ENCODE measurements around the gene ASAP2. TPM values are rescaled to one million over a fixed set of nuclear protein-coding genes. Genes with fewer than 3 reads are reported as not detected.

Gene ASAP2
- polyA plus RNA-seq, 3 donors, result 0.08 to 1.1 (median 0.20) TPM

GRCh38 chr2:9280224-9280623, 73.6 kb downstream of the ASAP2 start:
- no peak for TF ChIP-seq CTCF (IDR thresholded peaks at IDR 0.05)
- Mint-ChIP-seq H3K4me3 (no peak overlapping the region), H3K4me1 (peaks cover 7% of the 10 kb centered on the region), H3K36me3 (no peaks in the 10 kb centered on the region), H3K27ac (no peak overlapping the region), H3K27me3 (ENCODE audit: low read depth in 3 of 3) (peaks cover 0 to 4% (median 4%) of the 10 kb centered on the region in 3 donors), H3K9me3 (no peaks in the 10 kb centered on the region)
- Histone ChIP-seq H4K20me1 (ENCODE audit: insufficient read depth, low read length) (no peaks in the 10 kb centered on the region), H3K27me3 (ENCODE audit: control insufficient read depth in 2 of 2, insufficient read depth in 2 of 2, low read length in 2 of 2) (no peaks in the 10 kb centered on the region), H3K4me2 (replicated peaks; ENCODE audit: extremely low read depth, low read length, poor library complexity, severe bottlenecking) (no peak overlapping the region), H3K36me3 (replicated peaks in 1 of 2; ENCODE audit: control insufficient read depth in 1 of 2, insufficient read depth in 2 of 2, low read length in 2 of 2) (no peaks in the 10 kb centered on the region), H3K9ac (ENCODE audit: insufficient read depth, low read length, poor library complexity, severe bottlenecking) (no peak overlapping the region), H2AFZ (ENCODE audit: insufficient read depth, low read depth, low read length, poor library complexity, severe bottlenecking) (no peak overlapping the region), H3K4me1 (ENCODE audit: control insufficient read depth in 1 of 2, insufficient read depth in 2 of 2, low read length in 2 of 2) (peaks cover 0 to 2% of the 10 kb centered on the region in 2 donors), H3K79me2 (ENCODE audit: insufficient read depth, low read length) (no peaks in the 10 kb centered on the region), H3K4me3 (replicated peaks in 1 of 3; ENCODE audit: low read depth in 2 of 3, low read length in 3 of 3) (no peak overlapping the region), H3K27ac (ENCODE audit: low read depth in 1 of 2, low read length in 2 of 2) (no peak overlapping the region), H3K9me3 (replicated peaks in 1 of 2; ENCODE audit: control insufficient read depth in 1 of 2, insufficient read depth in 1 of 2, low read length in 2 of 2) (no peaks in the 10 kb centered on the region)
- intact Hi-C loops (cut with micrococcal nuclease), result no loop called here
- no CpG with 5 or more reads among the region's 8 CpGs for WGBS (ENCODE audit: insufficient coverage)
- no peak for DNase-seq

GRCh38 chr2:9281145-9281544, 74.5 kb downstream of the ASAP2 start:
- H3K4me2 ChIP-seq (replicated peaks; ENCODE audit: extremely low read depth, low read length, poor library complexity, severe bottlenecking), result no peak overlapping the region
- H3K9me3 Mint-ChIP-seq, result no peaks in the 10 kb centered on the region
- H3K4me1 ChIP-seq (ENCODE audit: control insufficient read depth in 1 of 2, insufficient read depth in 2 of 2, low read length in 2 of 2), result no peaks in the 10 kb centered on the region
- peak overlapping the region in 1 of 7 donors; percentile 31 for H3K27ac Mint-ChIP-seq
- H3K9ac ChIP-seq (ENCODE audit: insufficient read depth, low read length, poor library complexity, severe bottlenecking), result no peak overlapping the region
- WGBS (ENCODE audit: insufficient coverage), result 94% methylated on average over 2 of the region's 7 CpGs
- no peak for TF ChIP-seq CTCF (IDR thresholded peaks at IDR 0.05)
- DNase-seq, result no peak
- no peaks in the 10 kb centered on the region for H3K27me3 ChIP-seq (ENCODE audit: control insufficient read depth in 2 of 2, insufficient read depth in 2 of 2, low read length in 2 of 2)
- H3K27ac ChIP-seq (ENCODE audit: low read depth in 1 of 2, low read length in 2 of 2), result no peak overlapping the region
- no peak overlapping the region for H2AFZ ChIP-seq (ENCODE audit: insufficient read depth, low read depth, low read length, poor library complexity, severe bottlenecking)
- no peak overlapping the region for H3K4me3 ChIP-seq (replicated peaks in 1 of 3; ENCODE audit: low read depth in 2 of 3, low read length in 3 of 3)
- no peaks in the 10 kb centered on the region for H3K9me3 ChIP-seq (replicated peaks in 1 of 2; ENCODE audit: control insufficient read depth in 1 of 2, insufficient read depth in 1 of 2, low read length in 2 of 2)
- no peaks in the 10 kb centered on the region for H4K20me1 ChIP-seq (ENCODE audit: insufficient read depth, low read length)
- intact Hi-C loops (cut with micrococcal nuclease), result no loop called here
- H3K36me3 Mint-ChIP-seq, result no peaks in the 10 kb centered on the region
- H3K4me1 Mint-ChIP-seq, result peaks cover 10% of the 10 kb centered on the region
- no peaks in the 10 kb centered on the region for H3K36me3 ChIP-seq (replicated peaks in 1 of 2; ENCODE audit: control insufficient read depth in 1 of 2, insufficient read depth in 2 of 2, low read length in 2 of 2)
- H3K27me3 Mint-ChIP-seq (ENCODE audit: low read depth in 3 of 3), result peaks cover 0 to 4% (median 4%) of the 10 kb centered on the region in 3 donors
- no peak overlapping the region for H3K4me3 Mint-ChIP-seq
- no peaks in the 10 kb centered on the region for H3K79me2 ChIP-seq (ENCODE audit: insufficient read depth, low read length)

All from CD14-positive monocyte (primary cell).